ENCODE results near the gene BAZ1A. TPM values are rescaled to one million over a fixed set of nuclear protein-coding genes. Genes with fewer than 3 reads are reported as not detected.

Gene BAZ1A
- total and polyA plus RNA-seq, 10 of the 15 experiments (the other 5 are each of a cell fraction or from before 2014, with no cell fraction given), result 34.3 to 96.5 (median 50.7) TPM

DNA sequence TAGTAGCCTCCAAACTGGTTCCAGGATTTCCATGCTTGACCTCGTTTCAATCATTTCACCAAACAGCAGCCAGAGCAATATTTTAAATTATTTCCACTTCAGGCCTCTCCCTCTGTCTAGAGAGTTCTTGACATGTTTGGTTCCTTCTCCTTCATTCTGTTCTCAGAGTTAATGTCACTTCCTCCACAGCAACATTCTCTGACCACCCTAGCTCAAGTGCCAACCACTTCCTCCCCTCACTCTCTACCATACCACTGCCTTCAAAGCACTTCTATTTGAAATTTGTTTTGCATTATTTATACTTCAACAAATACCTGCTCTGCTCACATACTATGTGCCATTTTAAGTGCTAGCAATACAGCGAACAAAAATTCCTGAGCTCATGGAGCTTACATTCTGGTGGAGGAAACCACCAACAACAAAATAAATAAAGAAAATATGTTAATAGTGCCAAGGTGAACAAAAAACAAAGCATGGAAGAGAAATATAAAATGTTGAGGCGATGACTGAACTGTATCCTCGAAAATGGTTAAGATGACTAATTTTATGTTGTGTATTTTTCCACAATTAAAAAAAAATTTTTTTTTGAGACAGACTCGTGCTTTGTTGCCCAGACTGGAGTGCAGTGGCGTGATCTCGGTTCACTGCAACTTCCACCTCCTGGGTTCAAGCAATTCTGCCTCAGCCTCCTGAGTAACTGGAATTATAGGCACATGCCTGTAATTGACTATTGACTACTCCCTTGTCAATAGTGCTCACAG lies 17.3 kb downstream of the BAZ1A start (continued):
- TF ChIP-seq, protein P1, sequence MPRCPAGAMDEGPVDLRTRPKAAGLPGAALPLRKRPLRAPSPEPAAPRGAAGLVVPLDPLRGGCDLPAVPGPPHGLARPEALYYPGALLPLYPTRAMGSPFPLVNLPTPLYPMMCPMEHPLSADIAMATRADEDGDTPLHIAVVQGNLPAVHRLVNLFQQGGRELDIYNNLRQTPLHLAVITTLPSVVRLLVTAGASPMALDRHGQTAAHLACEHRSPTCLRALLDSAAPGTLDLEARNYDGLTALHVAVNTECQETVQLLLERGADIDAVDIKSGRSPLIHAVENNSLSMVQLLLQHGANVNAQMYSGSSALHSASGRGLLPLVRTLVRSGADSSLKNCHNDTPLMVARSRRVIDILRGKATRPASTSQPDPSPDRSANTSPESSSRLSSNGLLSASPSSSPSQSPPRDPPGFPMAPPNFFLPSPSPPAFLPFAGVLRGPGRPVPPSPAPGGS (IDR thresholded peaks at IDR 0.05; ENCODE audit: borderline replicate concordance, insufficient read depth, low read depth, low read length, poor library complexity, severe bottlenecking), result no peak
- TF ChIP-seq NFIC (IDR thresholded peaks at IDR 0.05; ENCODE audit: low read depth, low read length), result no peak
- TF ChIP-seq PAX8 (IDR thresholded peaks at IDR 0.05), result no peak

DNA sequence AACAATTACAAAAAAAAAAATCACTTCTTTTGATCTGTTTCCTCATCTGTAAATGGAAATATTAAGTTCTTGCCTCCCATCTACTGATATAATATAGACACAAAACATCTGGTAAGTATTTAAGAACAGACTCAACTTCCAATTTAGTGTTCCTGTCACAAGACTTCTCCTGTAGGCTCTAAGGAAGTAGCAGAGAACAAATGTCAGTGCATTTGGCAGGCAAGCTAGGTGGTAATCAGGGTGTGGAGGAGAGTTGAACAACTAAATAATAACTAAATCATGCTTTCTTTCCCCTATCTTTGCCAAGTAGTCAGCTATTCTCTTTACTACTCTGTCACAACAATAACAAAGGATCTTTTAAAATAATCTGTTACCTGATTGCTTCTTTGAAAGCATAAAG lies 22.1 kb downstream of the BAZ1A start:
- Histone ChIP-seq H3K36me3 (ENCODE audit: control insufficient read depth in 2 of 2, insufficient read depth in 2 of 2, low read length in 1 of 2) (peaks cover 3 to 36% of the 10 kb centered on the region in 2 experiments; a peak in 3 of 4 replicates), H4K20me1 (ENCODE audit: control insufficient read depth, insufficient read depth) (no peaks in the 10 kb centered on the region), H3K4me2 (ENCODE audit: control insufficient read depth, insufficient read depth) (no peak overlapping the region), H3K27me3 (replicated peaks in 1 of 2; ENCODE audit: control insufficient read depth in 2 of 2, insufficient read depth in 2 of 2, low read length in 1 of 2) (no peaks in the 10 kb centered on the region), H3K27ac (ENCODE audit: control insufficient read depth, insufficient read depth) (no peak overlapping the region), H3K79me2 (ENCODE audit: control insufficient read depth, insufficient read depth, low read length) (peaks cover 2% of the 10 kb centered on the region), H3K4me3 (no peak overlapping the region), H2AFZ (ENCODE audit: control insufficient read depth, low read depth, low read length) (no peak overlapping the region), H3K9ac (ENCODE audit: control insufficient read depth, insufficient read depth, low read length) (no peak overlapping the region), H3K4me1 (ENCODE audit: control insufficient read depth, insufficient read depth, low read length) (no peaks in the 10 kb centered on the region), H3K9me3 (replicated peaks; ENCODE audit: control insufficient read depth, insufficient read depth, low read length) (no peaks in the 10 kb centered on the region; the same call in 2 of the 3 replicates)
- in situ Hi-C loops (cut with MboI), result no loop called here
- ATAC-seq (no peak), FAIRE-seq (no peak), DNase-seq (ENCODE audit: low read depth, low spot score) (no peak)
- RAD21 ChIA-PET (ENCODE audit: unreplicated experiment), result no interaction called here
- no TSS peak for BruUV-seq (replicated peaks)
- SMC1A ChIA-PET (ENCODE audit: uncharacterized antibody, unreplicated experiment), result interaction anchor here (1.0 kb wide), 1 partner anchor 9 kb away, joined by 5 read pairs; no protein-coding TSS in a partner anchor
- no peak for TF ChIP-seq CREB1 (IDR thresholded peaks at IDR 0.05; ENCODE audit: low read depth)
- no peak for TF ChIP-seq NFYA (IDR thresholded peaks at IDR 0.05; ENCODE audit: borderline replicate concordance, low read depth, low read length)
- no peak for TF ChIP-seq SMARCA5 (IDR thresholded peaks at IDR 0.05)
- TF ChIP-seq EGR1 (IDR thresholded peaks at IDR 0.05; ENCODE audit: borderline replicate concordance in 1 of 2, low read depth in 2 of 2, low read length in 2 of 2), result no peak
- TF ChIP-seq SRF (IDR thresholded peaks at IDR 0.05; ENCODE audit: low read depth in 2 of 2, low read length in 2 of 2), result no peak
- intact Hi-C loops (cut with micrococcal nuclease; ENCODE audit: unreplicated experiment), result no loop called here
- CTCF ChIA-PET, result interaction anchor here (0.6 kb wide), 1 partner anchor 183 kb away, joined by 3 read pairs; no protein-coding TSS in a partner anchor
- POLR2A ChIA-PET, result interaction anchor here (0.5 to 0.6 kb wide), 2 partner anchors 10 to 267 kb away, joined by 4 read pairs; no protein-coding TSS in a partner anchor

All from GM12878 (cell line).